ENCODE results near the gene HAUS6. TPM values are rescaled to one million over a fixed set of nuclear protein-coding genes. Genes with fewer than 3 reads are reported as not detected.
A peak's percentile ranks its signal among the peaks of the same experiment; 100 is the strongest.

HAUS6 gene
- total RNA-seq, 1 donor from 2014 or later, result 5.8 TPM

GRCh38 chr9:19048966-19049916, 53.5 kb downstream of the HAUS6 start, which contains the start of gene RRAGA:
Gene RRAGA (plus strand): TSS chr9:19049427. CDS start chr9:19049660, 233 bp downstream.
- intact Hi-C loops (cut with DNase I), result no loop called here
- H3K36me3 ChIP-seq, result no peaks in the 10 kb centered on the region
- peak; percentile 97 for ATAC-seq

GRCh38 chr9:19036611-19037010, 66.1 kb downstream of the HAUS6 start:
- Histone ChIP-seq H3K36me3 (no peaks in the 10 kb centered on the region), H3K27me3 (no peaks in the 10 kb centered on the region), H3K4me3 (no peak overlapping the region), H3K27ac (no peak overlapping the region), H3K9me3 (no peaks in the 10 kb centered on the region), H3K4me1 (no peaks in the 10 kb centered on the region)
- no peak for ATAC-seq
- no peak for DNase-seq
- TF ChIP-seq, protein P1, sequence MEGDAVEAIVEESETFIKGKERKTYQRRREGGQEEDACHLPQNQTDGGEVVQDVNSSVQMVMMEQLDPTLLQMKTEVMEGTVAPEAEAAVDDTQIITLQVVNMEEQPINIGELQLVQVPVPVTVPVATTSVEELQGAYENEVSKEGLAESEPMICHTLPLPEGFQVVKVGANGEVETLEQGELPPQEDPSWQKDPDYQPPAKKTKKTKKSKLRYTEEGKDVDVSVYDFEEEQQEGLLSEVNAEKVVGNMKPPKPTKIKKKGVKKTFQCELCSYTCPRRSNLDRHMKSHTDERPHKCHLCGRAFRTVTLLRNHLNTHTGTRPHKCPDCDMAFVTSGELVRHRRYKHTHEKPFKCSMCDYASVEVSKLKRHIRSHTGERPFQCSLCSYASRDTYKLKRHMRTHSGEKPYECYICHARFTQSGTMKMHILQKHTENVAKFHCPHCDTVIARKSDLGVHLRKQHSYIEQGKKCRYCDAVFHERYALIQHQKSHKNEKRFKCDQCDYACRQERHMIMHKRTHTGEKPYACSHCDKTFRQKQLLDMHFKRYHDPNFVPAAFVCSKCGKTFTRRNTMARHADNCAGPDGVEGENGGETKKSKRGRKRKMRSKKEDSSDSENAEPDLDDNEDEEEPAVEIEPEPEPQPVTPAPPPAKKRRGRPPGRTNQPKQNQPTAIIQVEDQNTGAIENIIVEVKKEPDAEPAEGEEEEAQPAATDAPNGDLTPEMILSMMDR (IDR thresholded peaks at IDR 0.05), result no peak
- intact Hi-C loops (cut with DNase I), result no loop called here

More at GRCh38 chr9:19048966-19049916, 53.5 kb downstream of the HAUS6 start, which contains the start of gene RRAGA:
- Histone ChIP-seq H3K9me3 (no peaks in the 10 kb centered on the region), H3K4me1 (peaks cover 20% of the 10 kb centered on the region), H3K27ac (peak within 1 kb of the TSS; percentile 95), H3K27me3 (no peaks in the 10 kb centered on the region), H3K4me3 (peak within 1 kb of the TSS; percentile 99)
- peak; percentile 97 for DNase-seq
- TF ChIP-seq, protein P1 (IDR thresholded peaks at IDR 0.05), result peak; percentile 80

DNA sequence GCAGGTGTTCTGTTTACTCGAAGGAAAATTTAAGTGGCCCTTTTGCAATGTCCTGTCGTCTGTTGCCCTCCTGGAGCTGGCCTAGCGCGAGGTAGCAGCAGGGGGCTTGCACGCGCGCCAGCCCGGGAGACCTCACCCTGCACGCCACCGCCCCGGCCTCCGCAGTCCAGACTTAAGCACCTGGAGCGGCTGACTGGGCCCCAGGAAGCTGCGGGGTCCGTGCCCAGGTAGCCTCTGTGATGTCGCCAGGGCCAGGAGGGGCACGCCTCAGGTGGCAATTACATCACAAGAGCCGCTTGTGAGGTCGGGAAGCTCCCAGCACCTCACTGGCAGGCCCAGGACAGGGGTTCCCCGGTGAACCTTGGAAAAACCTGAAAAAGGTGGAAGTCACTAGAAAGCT, 69.7 kb downstream of the HAUS6 start, which contains the start of gene SAXO1:
SAXO1 (minus strand) TSS at position 195 of the 400 bp plus-strand sequence. CDS start 301 bp downstream, outside the sequence.
- no peaks in the 10 kb centered on the region for H3K9me3 ChIP-seq
- DNase-seq, result no peak
- intact Hi-C loops (cut with DNase I), result no loop called here
- H3K4me3 ChIP-seq, result no peak within 1 kb of the TSS
- no peaks in the 10 kb centered on the region for H3K36me3 ChIP-seq
- ATAC-seq, result peak; percentile 37
- no peak within 1 kb of the TSS for H3K27ac ChIP-seq
- H3K4me1 ChIP-seq, result no peaks in the 10 kb centered on the region
- TF ChIP-seq, protein P1 (IDR thresholded peaks at IDR 0.05), result no peak
- no peaks in the 10 kb centered on the region for H3K27me3 ChIP-seq

GRCh38 chr9:19032406-19032805, 70.3 kb downstream of the HAUS6 start:
- intact Hi-C loops (cut with DNase I), result no loop called here
- TF ChIP-seq, protein P1 (IDR thresholded peaks at IDR 0.05), result no peak
- no peaks in the 10 kb centered on the region for H3K4me1 ChIP-seq
- no peaks in the 10 kb centered on the region for H3K27me3 ChIP-seq
- H3K9me3 ChIP-seq, result no peaks in the 10 kb centered on the region
- H3K4me3 ChIP-seq, result no peak overlapping the region
- no peaks in the 10 kb centered on the region for H3K36me3 ChIP-seq
- no peak overlapping the region for H3K27ac ChIP-seq
- DNase-seq (no peak), ATAC-seq (peak; percentile 16)

- no peaks in the 10 kb centered on the region for H3K36me3 ChIP-seq
- no peaks in the 10 kb centered on the region for H3K27me3 ChIP-seq
- ATAC-seq (no peak), DNase-seq (no peak)
- intact Hi-C loops (cut with DNase I), result no loop called here
- H3K27ac ChIP-seq, result no peak overlapping the region
- TF ChIP-seq, protein P1 (IDR thresholded peaks at IDR 0.05), result no peak
- H3K4me3 ChIP-seq, result no peak overlapping the region
- no peaks in the 10 kb centered on the region for H3K4me1 ChIP-seq
- no peaks in the 10 kb centered on the region for H3K9me3 ChIP-seq
Observed at GRCh38 chr9:19030899-19031298, 71.8 kb downstream of the HAUS6 start.
